GM03348 (cell line): ENCODE results near the gene NFIC.
"Not testable (repeated sequence)": the region's sequence is repeated elsewhere in the genome, so short reads cannot be mapped to it uniquely, and the experiment has no call there.

ENCODE experiments used
- DNase-seq: peaks from one replicate; pipeline ENCODE4 v3.0.0; 2012; ENCODE audit warnings: low spot score

Gene NFIC

DNA sequence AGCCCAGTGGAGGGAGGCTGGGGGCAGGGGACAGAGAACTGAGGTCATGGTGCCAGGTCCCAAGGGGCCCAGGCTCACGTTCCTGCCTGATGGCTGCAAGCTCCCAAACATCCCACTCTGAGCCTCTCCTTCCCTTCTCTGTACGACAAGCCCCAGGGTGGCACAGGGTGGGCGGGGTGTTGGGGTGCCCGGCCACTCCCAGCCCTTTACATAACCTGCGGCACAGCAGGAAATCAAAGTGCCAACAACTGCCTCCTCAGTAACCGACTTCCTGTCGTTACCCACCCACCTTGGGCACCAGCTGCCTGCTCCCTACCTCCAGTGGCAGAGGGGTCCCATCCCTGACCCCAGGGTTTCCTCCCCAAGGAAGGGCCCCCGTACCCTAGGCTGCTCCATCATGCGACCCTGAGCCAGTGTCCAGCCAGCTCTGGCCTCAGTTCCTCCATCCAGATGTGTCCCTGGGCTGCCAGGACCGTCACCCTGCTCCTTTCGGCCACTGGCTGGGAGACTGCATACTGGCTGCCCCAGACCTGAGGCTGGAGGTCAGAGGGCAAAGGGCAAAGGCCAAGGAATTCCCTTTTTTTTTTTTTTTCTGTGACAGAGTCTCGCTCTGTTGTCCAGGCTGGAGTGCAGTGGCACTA is 27.7 kb upstream of the NFIC start:
- DNase-seq: no peak

DNA sequence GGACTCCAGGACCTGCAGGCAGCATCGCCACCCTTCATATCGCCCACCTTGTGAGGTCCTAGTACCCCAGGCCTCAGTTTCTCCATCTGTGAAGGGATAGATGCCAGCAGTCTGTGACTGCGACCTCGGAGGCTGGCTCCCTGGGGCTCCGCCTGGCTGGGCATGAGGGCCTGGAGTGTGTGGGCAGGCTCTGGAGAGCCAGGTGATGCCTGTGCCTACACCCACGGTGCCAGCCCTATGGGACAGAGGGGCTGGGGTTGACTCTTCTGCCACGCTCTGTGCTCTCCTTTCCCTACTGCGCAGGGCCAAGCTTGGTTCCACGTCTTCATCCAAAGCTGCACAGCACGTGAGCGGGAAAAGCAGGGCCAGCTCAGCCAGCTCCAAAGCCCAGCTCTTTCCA is 26.0 kb upstream of the NFIC start:
- no peak for DNase-seq

DNA sequence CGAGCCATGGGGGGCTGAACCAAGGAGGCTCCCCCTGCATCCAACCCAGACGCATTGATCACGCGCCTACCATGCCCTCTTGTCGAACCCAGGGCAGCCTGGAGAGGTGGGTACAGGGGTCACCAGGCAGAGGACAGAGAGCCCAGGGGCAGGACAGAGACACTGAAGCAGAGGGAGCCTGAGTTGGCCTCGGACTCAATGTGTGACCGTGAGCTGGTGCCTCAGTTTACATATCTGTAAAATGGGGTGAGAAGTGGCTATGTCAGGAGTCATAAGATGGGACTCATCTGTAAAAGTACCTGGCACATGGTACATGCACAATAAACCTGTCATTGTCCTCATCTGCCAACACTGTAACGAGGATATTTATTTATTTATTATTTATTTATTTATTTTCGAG is 24.1 kb upstream of the NFIC start:
- no peak for DNase-seq

DNA sequence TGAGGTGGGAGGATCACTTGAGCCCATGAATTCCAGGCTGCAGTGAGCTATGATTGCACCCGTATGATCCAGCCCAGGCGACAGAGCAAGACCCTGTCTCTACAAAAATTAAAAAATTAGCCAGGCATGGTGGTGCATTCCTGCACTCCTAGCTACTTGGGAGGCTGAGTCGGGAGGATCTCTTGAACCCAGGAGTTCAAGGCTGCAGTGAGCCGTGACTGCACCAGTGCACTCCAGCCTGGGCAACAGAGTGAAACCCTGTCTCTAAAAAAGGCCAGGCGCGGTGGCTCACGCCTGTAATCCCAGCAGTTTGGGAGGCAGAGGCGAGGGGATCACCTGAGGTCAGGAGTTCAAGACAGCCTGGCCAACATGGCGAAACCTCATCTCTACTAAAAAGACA is 23.4 kb upstream of the NFIC start:
- not testable (repeated sequence) for DNase-seq

DNA sequence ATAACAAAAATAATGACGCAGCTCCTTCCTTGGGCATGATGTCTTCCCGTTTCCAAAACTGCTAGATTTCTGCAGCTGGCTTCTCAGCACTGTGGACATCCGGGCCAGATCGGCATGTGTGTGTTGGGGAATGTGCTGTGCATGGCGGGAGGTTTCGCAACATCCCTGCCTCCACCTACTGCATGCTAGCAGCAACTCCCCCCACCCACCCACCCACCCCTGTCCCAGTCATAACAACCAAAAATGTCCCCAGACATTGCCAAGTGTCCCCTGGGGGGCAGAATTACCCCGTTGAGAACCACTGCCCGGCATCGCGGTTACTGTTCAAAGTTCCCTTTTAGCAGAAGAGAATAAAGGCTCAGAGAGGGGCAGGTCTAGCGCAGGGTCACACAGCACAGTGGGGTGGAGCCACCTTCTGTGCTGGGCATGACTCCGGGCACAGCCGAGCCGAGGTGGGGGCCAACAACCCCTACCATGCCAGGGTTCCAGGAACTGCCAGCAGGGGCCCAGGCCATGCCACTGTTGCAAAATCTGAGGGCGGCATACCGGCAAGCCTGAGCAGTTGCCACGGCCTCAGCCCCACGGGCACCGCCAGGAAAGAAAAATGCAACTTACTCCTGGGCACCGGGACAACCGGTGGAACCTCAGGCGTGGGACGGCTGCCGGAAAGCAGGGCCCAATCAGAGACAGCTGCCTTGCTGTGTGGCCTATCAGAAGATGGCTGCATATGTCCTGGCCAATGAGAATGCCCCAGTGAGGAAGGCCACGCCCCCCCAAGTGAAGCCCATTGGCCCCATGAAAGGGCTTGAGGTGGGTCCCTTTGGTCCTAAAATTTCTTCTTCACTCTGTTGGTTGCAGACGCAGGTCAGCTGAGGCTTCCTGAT is 22.5 kb upstream of the NFIC start:
- DNase-seq: peak; percentile 98

DNA sequence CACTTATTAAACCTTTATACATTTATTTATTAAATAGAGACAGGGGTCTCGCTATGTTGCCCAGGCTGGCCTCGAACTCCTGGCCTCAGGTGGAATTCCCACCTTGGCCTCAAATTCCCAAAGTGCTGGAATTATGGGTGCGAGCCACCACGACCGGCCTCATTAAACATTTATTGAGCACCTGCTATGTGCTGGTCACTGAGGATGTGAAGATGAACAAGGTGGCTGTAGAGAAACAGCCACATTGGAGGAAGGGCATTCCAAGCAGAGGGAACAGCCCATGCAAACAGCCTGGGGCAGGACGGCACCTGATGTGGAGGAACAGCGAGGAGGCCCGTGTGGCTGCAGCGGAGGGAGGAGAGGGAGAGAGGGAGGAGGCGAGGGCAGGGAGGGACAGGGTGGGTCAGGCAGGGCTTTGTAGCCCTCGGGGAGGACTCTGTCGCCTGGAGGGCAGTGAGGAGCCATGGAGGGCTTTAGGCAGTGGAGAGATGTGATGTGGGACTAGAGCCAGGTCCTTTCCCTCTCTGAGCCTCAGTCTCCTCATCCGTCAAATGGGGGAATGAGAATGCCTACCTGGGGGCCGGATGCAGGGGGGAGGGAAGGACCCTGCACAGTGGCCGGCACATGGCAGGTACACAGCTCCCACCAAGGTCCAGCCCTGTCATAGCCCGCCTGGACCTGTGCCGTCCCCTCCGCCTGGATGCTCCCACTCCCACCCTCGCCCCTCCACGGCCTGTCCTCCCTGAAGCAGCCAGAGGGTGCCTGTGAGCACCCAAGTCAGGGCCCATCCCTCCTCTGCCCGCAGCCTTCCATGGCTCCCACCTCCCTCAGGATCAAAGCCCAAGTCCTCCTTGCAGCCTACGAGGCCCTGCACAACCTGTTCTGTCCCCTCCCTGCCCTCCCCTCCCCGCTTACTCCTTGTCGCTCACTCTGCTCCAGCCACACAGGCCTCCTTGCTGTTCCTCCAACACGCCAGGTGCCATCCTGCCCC is 21.5 kb upstream of the NFIC start:
- DNase-seq: no peak

DNA sequence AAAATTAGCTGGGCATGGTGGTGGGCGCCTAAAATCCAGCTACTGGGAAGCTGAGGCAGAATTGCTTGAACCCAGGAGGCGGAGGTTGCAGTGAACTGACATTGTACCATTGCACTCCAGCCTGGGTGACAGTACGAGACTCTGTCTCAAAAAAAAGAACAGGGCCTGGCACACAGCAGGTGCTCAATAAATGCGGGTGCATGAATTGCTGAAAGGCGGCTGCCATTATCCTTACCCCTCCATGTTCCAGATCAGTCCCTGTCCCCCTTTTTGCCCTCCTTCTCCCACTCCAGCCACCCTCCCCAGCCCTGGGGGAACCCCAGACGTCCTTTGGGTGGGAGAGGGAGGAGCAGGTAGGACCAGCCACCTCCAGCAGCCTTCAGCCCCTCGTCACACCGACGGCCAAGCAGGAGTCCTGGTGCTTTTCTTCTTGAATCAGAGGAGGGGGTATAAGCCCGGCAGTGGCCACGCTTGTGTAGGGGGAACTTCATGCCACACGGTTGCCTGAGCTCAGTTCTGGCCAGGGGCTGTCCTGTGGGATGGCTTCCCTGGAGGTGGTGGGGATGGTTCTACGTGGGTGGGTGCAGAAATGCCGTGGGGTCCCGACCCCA is 20.4 kb upstream of the NFIC start:
- no peak for DNase-seq

DNA sequence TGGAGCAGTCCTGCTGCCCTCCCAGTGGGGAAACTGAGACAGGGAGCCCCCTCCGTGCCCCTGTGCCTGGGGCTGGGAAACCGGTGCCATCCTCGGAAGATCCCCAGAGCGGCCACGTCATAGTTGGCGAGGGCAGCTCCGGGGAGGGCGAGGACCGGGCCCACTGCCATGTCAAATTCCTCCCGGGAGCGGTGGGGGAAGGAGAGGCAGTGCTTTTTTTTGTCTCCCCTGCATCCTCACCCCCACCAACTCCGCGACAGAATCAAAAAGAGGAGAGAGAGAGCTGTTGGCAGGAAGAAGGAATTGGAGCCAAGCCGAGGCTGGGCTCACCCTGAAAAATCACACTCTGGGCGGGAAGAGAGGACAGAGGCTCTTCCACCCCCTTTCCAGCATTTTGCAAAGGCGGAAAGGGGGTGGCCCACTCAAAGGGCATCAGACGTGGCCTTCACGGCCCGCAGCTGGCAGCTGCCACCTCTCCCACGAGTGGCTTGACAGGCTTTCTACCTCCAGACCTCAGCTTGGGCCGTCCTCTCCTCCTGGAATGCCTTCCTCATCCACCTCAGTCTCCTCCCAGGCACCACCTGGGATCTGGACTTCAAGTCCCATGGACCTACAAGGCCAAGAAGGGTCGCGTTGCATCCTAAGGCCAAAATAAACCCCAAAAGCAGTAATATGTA is 19.6 kb upstream of the NFIC start:
- peak; percentile 89 for DNase-seq

DNA sequence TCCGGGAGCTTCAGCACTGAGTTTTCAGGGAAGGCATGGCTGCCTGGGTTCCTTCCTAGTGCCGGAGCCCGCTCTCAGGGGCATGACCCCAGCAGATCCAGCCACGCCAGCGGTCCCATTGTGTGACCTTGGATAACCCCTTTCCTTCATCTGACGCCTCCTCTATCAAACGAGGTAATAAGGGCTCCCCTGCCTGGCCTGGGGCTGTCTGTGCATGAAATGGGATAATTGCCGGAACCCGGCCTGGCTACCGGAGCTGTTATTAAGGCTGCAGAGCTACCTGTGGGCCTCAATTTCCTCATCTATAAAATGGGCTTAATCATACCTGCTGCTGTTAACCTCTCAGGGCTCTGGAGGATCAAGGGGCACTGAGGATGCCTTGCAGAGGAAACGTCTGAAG is 18.3 kb upstream of the NFIC start:
- DNase-seq: no peak

DNA sequence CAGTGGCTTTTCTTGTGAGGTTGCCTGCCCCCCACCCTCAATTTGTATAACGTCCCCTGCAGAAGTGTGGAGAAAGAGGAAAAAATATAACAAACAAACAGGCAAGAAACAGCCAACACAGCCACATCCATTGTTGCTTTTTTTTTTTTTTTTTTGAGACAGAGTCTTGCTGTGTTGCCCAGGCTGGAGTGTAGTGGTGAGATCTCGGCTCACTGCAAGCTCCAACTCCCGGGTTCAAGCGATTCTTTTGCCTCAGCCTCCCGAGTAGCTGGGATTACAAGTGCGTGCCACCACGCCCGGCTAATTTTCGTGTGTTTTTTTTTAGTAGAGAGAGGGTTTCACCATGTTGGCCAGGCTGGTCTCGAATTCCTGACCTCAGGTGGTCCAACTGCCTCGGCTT is 17.9 kb upstream of the NFIC start:
- not testable (repeated sequence) for DNase-seq

DNA sequence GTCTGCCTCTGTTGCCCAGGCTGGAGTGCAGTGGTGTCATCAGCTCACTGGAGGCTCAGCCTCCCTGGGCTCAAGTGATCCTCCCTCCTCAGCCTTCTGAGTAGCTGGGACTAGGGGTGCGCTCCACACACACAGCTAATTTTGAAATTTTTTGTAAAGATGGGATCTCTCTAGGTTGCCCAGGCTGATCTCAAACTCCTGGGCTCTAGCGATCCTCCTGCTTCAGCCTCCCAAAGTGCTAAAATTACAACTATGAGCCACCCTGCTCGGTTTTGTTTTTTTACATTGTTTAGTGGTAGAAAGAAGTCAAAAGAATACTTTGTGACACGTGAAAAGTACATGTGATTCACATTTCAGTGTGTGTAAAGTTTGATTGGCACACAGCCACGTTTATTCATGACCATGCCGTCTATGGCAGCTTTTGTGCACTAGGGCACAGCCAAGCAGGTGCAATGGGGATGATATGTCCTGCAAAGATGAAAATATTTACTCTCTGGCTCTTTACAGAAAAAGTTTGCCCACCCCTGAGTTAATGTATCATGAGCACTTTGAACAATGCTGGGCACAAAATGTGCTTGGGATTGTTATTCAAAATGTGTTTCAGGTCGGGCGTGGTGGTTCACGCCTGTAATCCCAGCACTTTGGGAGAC is 16.2 kb upstream of the NFIC start:
- no peak for DNase-seq

DNA sequence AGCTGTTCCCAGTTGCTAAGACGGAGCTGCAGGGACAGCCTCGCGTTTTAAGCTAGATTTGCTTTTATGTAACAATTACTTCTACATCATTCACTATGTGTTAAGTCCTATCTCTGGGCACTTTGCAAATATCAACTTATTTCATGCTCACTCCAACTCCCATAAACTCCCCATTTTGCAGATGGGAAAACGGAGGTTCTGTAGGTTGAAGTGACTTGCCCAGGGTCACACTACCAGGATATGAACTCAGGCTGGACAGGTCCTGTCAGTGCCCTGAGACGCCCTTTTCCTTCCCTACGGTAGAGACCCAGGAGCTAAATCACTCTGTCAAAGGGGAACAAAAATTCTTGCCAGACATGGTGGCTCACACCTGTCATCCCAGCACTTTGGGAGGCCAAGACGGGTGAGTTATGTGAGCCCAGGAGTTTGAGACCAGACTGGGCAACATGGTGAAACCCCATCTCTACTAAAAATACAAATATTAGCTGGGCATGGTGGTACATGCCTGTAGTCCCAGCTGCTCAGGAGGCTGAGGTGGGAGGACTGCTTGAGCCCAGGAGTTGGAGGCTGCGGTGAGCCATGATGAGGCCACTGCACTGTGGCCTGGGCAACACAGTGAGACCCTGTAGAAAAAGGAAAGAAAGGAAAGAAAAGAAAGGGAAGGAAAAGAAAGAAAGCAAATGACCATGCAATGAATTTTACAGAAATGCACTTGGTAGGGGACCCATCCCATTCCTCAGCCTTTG is 14.5 kb upstream of the NFIC start:
- DNase-seq: no peak

DNA sequence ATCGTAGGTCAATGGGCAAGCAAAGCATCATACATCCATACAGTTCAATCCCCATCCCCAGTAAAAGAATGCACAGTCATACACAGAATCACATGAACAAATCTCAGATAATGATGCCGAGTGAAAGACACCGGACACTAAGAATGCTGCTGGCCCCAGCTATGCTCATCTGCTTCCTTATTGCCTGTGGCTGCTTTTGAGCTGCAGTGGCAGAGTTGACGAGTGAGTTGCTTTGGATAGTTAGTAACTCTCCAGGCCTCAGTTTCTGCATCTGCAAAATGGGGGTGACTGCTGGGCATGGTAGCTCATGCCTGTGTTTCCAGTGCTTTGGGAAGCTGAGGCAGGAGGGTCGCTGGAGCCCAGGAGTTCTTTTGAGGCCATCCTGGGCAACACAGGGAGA is 12.9 kb upstream of the NFIC start:
- no peak for DNase-seq

DNA sequence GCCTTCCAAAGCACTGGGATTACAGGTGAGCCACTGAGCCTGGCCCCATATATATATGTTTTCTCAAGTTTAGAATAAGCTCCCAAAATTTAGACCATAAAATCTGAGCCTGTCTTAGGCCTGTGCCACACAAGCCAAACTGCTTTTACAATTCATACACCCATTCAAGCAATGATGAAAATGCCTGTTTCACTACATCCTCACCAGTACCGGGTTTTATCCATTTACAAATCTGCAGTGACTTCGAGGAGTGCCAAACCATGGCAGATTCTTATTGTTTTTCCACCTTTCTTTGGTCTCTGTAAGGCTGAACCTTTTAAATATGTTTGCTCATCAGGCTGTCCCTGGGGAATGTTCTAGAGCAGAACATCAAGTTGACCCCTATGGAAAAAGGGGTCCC is 9.6 kb upstream of the NFIC start:
- no peak for DNase-seq

DNA sequence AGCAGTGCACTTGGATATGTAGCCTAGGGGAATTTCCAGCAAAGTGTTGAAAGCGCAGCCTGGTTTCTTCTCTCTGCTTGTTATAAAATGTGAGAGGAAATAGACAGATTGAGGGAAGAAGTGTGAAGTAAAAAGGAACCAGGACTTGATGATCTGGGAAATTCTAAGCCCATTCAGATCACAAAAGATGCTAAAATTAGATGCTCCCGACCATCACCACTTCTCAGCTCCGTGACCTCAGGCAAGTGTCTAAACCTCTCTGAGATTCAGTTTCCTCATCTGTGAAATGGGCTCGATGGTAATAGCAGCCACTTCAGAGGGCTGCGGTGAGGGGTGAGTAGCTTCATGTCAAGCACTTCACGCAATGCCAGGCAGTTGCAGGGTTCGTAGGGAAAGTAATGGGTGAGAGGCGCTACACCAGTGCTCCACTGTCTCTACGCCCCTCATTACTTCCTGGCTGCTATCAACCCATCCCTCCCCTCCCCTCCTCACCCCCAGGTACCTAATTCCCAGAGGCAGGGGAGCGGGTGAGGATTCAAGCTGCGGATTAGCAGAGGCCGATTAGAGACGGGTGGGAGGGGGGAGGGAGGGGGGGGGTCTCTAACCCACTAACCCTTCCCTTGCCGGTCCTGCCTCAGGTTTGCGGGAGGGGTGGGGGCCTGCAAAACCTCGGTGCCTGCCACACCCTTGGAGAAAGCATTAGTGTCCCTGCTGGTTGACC is 9.0 kb upstream of the NFIC start:
- no peak for DNase-seq

DNA sequence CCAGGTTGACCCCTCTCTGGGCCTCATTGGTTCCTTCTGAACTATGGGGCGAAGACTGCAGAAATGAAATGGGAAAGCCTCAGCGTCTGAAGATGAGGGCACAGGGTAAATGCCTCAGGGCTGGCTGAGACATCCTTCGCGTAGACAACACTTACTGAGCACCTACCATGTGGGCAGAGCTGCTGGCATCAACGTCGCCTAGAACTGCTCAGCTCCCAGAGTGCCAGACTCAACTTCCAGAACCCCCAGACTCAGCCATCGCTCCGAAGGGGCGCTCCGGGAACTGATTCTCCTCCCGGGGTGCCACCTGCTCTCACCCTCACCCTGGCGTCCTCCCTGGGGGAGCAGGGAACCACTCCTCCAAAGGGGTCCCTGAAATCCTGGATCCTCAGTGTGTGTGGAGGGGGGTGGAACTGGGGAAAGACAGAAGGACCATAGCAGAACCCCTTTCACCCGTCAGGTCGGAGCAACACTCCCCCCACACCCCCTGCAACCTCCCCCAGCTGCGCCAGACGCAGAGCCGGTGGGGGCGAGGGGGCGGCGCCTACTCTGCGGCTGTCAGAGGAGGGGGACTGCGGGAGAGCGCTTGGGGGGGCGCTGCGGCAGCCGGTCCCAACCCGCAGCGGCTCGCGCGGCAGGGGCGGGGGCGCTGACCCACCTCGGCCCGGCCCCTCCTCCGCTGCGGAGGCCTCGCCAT is 8.2 kb upstream of the NFIC start:
- DNase-seq: no peak

DNA sequence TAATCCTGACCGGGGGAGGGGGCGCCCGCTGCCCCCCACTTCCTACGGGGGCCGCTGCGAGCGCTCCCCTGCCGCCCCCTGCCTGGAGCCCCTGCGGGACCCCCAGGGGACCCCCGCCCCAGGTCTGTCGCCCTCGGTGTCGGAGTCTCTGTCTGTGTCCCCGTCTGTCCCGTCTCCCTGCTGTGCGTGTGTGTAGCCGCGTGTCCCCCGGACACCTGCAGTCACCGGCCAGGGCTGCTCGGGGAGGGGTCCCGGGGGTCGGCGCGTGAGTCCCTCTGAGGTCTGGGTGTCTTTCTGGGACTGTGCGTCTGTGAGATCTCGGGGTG is 7.7 kb upstream of the NFIC start:
- DNase-seq: no peak

DNA sequence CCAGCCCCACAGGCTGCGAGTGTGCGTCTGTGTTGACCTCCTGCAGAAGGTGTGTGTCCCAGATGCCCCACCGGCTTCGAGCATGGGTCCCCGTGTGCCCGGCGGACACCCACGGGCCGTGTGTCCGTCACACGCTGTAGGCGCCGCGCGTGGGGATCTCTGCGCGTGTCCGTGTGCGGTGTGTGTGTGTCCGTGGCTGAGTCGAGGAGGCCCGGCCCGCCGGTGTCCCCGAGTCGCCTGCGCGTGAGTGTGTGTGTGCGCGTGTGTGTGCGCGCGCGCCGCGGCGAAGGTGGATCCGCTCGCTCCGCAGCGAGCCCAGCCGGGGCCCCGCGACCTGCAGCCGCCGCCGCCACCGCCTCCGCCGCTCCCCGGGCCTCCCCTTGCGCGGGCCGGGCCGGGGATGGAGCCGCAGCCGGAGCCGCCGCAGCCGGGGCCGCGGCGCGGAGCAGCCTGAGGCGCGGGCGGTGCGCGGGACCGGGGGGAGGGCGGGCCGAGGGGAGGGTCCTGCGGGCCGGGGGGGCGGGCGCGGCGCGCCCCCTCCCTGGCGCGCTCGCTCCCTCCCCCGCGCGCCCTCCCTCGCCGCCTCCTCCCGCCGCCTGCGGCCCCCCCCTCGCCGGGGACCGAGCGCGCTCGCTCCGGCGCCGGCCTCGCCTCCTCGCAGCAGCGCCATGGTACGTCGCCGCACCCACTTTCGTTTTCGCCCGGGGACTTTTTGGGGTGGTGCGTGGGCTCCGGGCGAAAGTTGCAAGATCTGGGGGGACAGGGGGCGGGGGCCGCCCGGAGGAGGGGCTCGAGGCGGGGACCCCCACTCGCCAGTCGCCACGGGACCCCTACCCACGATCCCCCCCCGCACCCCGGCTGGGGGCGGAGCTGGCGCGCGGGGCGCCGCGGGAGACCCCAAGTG is 7.1 kb upstream of the NFIC start:
- DNase-seq: peak; percentile 92
